ENCODE measurements around the gene PGBD4.
A peak's percentile ranks its signal among the peaks of the same experiment; 100 is the strongest.

PGBD4 gene

GRCh38 chr15:34101366-34102174, at the start of gene PGBD4, which contains the start of gene EMC7:
PGBD4 (plus strand) TSS chr15:34102083; CDS start chr15:34102532, 449 bp downstream.
EMC7 (minus strand) TSS chr15:34101862; CDS start chr15:34101839, 23 bp downstream.
- H3K36me3 ChIP-seq (ENCODE audit: control insufficient read depth, insufficient read depth, low read length) = no peaks in the 10 kb centered on the region; the same call in 1 of the 2 replicates
- no peak for TF ChIP-seq CTCF (IDR thresholded peaks at IDR 0.05; ENCODE audit: insufficient read depth, low read length, poor library complexity, severe bottlenecking)
- H3K27me3 ChIP-seq (replicated peaks; ENCODE audit: control insufficient read depth, insufficient read depth, low read length) = no peaks in the 10 kb centered on the region
- peak within 1 kb of the TSS; percentile 91 for H3K4me3 ChIP-seq (replicated peaks; ENCODE audit: low read depth, low read length)
- peak; percentile 98 for DNase-seq (ENCODE audit: extremely low read depth, insufficient read length)

GRCh38 chr15:34054081-34054707, 47.7 kb upstream of the PGBD4 start:
- Histone ChIP-seq H3K27me3 (replicated peaks; ENCODE audit: control insufficient read depth, insufficient read depth, low read length) (no peaks in the 10 kb centered on the region), H3K36me3 (ENCODE audit: control insufficient read depth, insufficient read depth, low read length) (no peaks in the 10 kb centered on the region), H3K4me3 (replicated peaks; ENCODE audit: low read depth, low read length) (no peak overlapping the region)
- DNase-seq (ENCODE audit: extremely low read depth, insufficient read length) = no peak
- no peak for TF ChIP-seq CTCF (IDR thresholded peaks at IDR 0.05; ENCODE audit: insufficient read depth, low read length, poor library complexity, severe bottlenecking)

GRCh38 chr15:34055868-34056595, 45.9 kb upstream of the PGBD4 start:
- Histone ChIP-seq H3K27me3 (replicated peaks; ENCODE audit: control insufficient read depth, insufficient read depth, low read length) (no peaks in the 10 kb centered on the region), H3K4me3 (replicated peaks; ENCODE audit: low read depth, low read length) (no peak overlapping the region), H3K36me3 (ENCODE audit: control insufficient read depth, insufficient read depth, low read length) (no peaks in the 10 kb centered on the region)
- no peak for TF ChIP-seq CTCF (IDR thresholded peaks at IDR 0.05; ENCODE audit: insufficient read depth, low read length, poor library complexity, severe bottlenecking)
- DNase-seq (ENCODE audit: extremely low read depth, insufficient read length) = no peak

- TF ChIP-seq CTCF (IDR thresholded peaks at IDR 0.05; ENCODE audit: insufficient read depth, low read length, poor library complexity, severe bottlenecking) = no peak
- DNase-seq (ENCODE audit: extremely low read depth, insufficient read length) = no peak
- Histone ChIP-seq H3K4me3 (replicated peaks; ENCODE audit: low read depth, low read length) (no peak overlapping the region), H3K36me3 (ENCODE audit: control insufficient read depth, insufficient read depth, low read length) (no peaks in the 10 kb centered on the region), H3K27me3 (replicated peaks; ENCODE audit: control insufficient read depth, insufficient read depth, low read length) (no peaks in the 10 kb centered on the region)
These were observed 45.0 kb upstream of the PGBD4 start for GRCh38 chr15:34056911-34057310.

GRCh38 chr15:34059476-34059875, 42.4 kb upstream of the PGBD4 start:
- Histone ChIP-seq H3K4me3 (replicated peaks; ENCODE audit: low read depth, low read length) (no peak overlapping the region), H3K36me3 (ENCODE audit: control insufficient read depth, insufficient read depth, low read length) (no peaks in the 10 kb centered on the region), H3K27me3 (replicated peaks; ENCODE audit: control insufficient read depth, insufficient read depth, low read length) (no peaks in the 10 kb centered on the region)
- no peak for TF ChIP-seq CTCF (IDR thresholded peaks at IDR 0.05; ENCODE audit: insufficient read depth, low read length, poor library complexity, severe bottlenecking)
- no peak for DNase-seq (ENCODE audit: extremely low read depth, insufficient read length)
